ENCODE data around the gene BPIFB2. TPM values are rescaled to one million over a fixed set of nuclear protein-coding genes. Genes with fewer than 3 reads are reported as not detected.

Gene BPIFB2
- total RNA-seq, 1 experiment from 2014 or later: not detected

DNA sequence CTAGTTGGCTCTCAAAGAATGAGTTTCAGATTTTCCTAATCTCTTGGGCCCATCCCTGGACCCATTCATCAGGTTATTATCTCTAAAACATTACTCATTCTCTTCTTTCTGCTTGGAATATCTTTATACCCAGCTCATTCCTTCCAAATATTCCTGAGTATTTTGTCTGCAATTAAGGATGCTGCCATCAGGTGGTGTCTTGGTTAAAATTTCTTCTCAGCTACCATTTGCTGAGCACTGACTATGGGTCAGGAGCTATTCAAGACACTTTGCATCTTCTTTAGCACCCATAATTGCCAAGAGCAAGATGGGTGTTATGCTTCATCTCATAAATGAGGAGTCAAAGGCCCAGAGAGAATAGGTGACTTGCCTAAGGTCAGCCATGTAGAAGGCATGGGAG, 11.7 kb upstream of the BPIFB2 start:
- DNase-seq (ENCODE audit: low read depth, low spot score): peak; percentile 43
- in situ Hi-C loops (cut with HindIII; ENCODE audit: low pct_unique_long_range_greater_than_20kb, low sequenced_read_pairs): no loop called here

DNA sequence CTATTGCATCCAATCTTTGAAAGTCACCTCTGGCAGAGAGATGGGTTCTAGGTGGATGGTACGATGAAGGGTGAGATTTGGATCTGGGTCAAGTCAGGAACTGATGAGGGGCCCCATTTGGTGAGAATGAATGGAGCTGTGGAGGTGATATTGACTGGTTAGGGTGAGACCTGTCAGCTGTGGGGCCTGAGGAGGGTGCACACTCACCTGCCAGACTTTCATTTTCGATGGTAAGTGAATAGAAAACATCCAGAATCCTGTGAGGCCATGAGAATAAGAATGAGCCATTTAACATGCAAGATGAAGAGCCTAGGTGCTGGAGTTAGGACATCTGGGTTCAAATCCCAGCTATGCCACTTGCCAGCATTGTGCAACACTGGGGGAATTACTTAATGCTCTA, 10.1 kb upstream of the BPIFB2 start:
- in situ Hi-C loops (cut with HindIII; ENCODE audit: low pct_unique_long_range_greater_than_20kb, low sequenced_read_pairs): no loop called here

DNA sequence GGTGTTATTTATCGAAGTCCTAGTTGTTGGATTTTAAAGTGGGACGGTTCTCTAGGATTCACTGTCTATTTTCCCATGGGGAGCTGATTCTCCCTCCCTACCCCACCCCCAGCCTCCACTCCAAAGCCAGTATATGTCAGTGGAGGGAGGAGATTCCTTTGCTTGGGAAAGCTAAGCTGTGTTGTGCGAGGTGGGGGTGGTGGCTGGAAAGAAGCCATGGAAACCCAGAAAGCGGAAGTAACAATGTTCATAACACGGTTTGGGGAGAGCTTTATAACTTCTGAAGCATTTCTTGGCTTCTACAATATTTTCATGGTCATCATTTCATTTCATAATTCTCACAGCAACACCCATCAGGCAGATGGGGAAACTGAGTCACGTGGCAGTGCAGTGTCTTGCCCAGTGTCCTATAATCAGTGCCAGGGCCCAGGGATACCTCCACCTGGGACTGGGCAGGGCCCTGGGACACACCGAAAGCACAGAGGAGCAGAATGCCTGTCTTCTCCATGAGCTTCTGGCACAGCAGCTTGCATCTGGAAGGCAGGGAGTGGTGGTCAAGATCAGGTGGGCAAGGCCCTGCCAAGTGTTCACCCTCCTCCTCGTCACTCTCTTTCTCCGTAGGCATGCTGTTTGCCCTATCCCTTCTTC, 7.8 kb upstream of the BPIFB2 start:
- no peak for DNase-seq (ENCODE audit: low read depth, low spot score)
- in situ Hi-C loops (cut with HindIII; ENCODE audit: low pct_unique_long_range_greater_than_20kb, low sequenced_read_pairs): no loop called here

More for the DNA sequence above, 10.1 kb upstream of the BPIFB2 start:
- DNase-seq (ENCODE audit: low read depth, low spot score): no peak

DNA sequence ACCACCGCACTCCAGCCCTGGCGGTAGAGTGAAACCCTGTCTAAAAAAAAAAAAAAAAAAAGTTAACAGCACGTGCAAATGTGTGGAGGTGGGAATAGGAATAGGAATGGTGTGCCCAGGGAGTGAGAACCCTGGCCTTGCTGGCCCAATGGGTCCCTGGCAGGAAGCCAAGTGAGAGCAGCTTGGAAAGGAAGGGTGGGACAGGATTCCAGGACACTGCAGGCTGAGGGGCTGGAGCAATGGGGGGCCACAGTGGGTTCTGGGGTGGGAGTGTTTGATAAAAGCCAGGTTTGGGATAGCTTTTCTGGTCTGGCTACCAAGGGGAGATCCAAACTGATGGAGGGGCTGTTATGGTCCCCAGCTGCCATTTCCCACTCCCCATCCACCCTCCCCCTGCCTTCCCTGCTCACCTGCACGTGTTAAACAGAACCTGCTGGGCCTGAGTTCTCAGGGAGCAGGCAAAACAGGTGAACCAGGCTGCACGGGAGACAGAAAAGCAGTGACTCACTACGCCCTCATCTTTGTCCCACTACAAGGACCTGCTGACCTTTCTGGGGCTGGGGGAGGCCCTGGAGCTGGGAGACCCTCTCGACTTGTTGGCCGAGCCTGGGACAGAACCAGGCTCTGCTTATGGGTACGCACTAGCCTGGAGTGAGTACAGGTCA, 6.6 kb upstream of the BPIFB2 start:
- DNase-seq (ENCODE audit: low read depth, low spot score): no peak
- in situ Hi-C loops (cut with HindIII; ENCODE audit: low pct_unique_long_range_greater_than_20kb, low sequenced_read_pairs): no loop called here

DNA sequence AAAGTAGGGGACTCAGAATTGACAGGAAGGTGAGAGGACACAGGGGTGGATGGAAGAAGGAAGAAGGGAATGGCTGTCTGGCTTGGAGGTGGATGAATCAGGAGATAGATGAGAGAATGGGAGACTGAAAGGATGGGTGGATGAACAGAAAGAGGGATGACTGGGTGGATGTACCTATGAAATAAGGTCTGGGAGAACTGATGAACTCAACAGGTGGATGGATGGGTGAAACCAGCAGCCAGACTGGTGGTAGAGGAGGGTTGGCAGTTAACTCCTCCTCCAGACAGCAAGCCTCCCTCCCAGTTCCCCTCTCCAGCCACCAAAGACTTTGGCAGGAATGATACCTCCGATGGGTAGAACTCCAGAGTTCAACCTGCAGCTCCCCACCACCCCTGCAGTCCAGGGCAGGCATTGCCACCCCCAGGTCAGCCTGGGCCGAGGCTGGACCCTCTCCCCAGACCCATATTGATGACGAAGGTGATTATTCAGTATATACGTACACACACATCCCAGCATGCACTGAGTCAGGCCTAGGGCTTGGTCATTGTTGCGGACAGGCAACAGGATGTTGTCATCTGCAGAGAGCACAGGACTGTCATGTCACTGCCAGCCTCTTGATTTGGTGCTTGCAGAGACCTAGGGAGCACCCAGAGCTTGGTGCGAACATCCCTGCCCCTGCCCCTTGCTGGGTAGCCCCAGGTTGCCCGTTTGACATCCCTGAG, 5.3 kb upstream of the BPIFB2 start:
- in situ Hi-C loops (cut with HindIII; ENCODE audit: low pct_unique_long_range_greater_than_20kb, low sequenced_read_pairs): no loop called here
- no peak for DNase-seq (ENCODE audit: low read depth, low spot score)

DNA sequence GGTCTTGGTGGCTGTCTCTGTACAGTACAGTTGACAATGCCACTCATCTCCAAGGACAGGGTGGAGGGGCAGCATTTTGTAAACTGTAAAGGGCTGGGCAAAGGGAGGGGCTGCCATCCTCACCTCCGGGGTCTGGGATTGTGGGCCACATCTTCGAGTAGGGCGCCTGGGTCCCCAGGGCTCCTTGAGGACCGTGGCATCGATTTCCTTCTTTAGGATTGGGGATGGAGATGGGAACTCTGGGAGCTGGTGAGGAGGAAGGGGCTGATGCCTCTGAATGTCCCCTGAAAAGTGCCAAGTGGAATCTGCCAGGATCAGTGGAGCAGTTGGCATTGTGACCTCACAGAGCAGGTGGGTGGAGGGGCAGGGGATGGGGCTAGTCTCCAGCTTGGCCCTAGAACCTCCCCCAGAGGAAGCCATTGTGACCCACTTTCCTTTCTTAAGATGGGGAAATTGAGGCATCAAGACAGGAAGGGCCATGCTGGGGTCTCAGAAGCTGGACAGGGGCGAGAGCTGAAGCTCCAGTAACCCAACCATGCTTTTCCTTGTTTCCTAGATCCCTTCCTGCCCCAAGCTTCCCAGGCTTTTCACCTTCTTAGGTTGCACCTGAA, 3.3 kb upstream of the BPIFB2 start, which contains the start of gene SUN5:
Gene SUN5 (minus strand): TSS at position 293 of the 611 bp plus-strand sequence. CDS start 93 bp downstream, at position 200.
- DNase-seq (ENCODE audit: low read depth, low spot score): no peak
- in situ Hi-C loops (cut with HindIII; ENCODE audit: low pct_unique_long_range_greater_than_20kb, low sequenced_read_pairs): no loop called here

DNA sequence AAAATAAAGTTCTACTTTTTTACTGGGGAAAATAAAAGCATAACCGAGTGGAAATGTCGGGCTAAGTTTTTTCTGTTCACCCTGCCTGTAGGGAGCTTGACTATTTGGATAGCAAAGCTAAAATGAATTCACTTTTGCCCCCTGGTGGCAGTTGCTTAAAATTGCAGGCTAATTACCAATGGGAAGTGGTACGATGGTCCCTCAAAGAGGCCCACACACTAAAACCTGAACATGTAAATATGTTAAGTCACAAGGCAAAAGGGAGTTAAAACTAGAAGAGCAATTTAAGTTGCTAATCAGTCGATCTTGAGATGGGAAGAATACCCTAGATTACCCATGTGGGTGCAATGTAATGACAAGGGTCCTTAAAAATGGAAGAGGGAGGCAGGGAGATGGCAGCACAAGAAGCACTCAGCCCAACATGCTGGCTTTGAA, 2.4 kb upstream of the BPIFB2 start:
- peak; percentile 54 for DNase-seq (ENCODE audit: low read depth, low spot score)
- in situ Hi-C loops (cut with HindIII; ENCODE audit: low pct_unique_long_range_greater_than_20kb, low sequenced_read_pairs): no loop called here

DNA sequence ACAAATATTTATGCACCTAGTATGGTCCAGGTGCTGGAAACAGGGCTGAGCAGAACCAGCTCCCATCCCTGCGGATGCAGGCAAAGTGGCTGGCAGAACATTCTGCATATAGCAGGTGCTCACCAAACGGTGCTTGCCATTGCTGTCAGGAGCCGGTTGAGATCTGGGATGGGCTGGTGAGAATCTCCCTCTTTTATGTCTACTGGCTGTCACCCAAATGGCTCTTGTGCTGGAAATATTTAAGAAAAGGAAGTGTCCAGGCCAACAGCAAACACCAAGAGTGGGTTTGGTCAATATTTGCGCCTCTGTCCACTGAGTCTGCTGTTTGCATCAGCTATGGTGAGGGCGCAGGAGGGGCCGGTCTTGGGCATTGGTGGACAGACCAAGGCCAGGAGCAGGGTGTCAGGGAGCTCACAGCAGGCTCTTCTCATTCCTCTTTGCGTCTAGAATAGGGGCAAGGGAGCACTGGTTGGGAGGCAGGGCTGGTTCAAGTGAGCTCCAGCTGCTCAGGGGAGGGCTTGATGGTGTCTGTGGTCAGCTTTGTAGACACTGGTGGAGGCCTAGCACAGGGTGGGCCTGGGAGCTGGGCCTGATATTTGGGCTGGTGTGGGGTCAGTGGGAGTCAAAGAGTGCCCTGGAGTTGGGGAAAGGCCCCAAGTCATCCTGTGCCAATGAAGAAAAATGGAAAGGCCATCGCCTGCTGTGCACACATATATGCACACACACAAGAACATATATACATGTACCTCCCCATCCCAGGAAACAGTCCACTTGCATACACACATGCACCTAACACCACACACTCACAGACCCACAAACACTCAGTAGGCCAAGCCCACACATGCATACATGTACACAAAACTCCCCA, 1.4 kb upstream of the BPIFB2 start:
- in situ Hi-C loops (cut with HindIII; ENCODE audit: low pct_unique_long_range_greater_than_20kb, low sequenced_read_pairs): no loop called here
- no peak for DNase-seq (ENCODE audit: low read depth, low spot score)

DNA sequence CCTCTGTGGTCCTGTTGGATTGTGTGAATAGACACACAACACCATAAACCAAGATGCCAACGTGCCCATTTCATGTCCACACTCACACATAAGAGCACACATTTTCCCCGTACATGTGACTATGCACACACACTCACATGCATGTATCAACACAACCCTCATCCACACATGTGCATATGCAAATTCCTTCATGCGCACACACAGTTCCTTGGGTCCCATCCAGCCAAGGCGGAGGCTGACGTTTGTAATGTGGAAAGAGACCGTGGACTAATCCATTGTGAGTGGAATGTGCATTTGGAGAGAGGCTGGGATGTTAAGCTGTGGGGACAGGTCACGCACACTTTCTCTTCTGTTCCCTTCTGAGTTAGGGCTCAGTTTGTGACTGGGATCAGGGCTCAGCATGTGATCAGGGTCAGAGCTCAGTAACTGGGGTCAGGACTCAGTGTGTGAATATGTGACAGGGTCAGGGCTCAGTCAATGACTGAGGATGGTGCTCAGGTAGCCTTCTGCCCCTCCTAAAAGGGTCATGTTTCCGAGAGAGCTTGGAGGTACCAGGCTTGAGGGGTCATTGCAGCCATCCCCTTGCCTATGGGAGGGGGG, 628 bp upstream of the BPIFB2 start:
- in situ Hi-C loops (cut with HindIII; ENCODE audit: low pct_unique_long_range_greater_than_20kb, low sequenced_read_pairs): no loop called here
- no peak for DNase-seq (ENCODE audit: low read depth, low spot score)

DNA sequence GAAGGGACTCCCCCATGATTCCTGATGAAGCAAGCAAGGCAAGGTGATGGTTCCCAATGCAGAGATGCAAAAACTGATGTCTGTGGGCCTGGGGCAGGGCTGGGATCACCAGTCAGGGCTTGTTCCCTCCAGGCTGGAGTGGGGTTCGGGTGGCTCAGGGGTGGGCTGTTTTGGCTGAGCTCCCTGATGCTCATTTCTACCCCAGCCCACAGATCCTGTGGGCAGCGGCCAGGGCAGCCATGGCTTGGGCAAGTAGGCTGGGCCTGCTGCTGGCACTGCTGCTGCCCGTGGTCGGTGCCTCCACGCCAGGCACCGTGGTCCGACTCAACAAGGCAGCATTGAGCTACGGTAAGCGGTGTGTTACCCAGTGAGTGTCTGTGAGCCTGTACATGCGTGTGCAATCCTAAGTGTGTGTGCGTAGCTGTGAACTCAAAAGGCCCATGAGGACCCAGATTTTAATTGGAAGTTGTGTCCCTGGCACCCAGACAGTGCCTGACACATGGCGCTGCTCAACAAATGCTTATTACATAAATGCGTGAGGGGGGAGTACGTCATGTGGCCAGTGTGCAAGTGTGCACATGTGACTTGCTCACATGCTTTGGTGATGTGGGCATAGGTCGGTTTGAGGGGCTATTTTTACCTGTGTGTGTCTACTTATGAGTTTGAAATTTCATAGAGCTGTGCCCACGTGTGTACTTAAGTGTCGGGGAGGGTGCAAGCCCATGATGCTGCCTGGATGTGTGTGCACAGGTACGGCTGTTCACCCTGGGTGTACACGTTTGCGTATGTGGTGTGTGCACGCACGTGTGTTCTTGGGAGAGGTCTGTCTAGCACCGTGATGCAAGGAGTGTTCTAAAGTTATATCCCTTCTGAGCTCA, 1.1 kb downstream of the BPIFB2 start:
- no peak for DNase-seq (ENCODE audit: low read depth, low spot score)
- in situ Hi-C loops (cut with HindIII; ENCODE audit: low pct_unique_long_range_greater_than_20kb, low sequenced_read_pairs): no loop called here

DNA sequence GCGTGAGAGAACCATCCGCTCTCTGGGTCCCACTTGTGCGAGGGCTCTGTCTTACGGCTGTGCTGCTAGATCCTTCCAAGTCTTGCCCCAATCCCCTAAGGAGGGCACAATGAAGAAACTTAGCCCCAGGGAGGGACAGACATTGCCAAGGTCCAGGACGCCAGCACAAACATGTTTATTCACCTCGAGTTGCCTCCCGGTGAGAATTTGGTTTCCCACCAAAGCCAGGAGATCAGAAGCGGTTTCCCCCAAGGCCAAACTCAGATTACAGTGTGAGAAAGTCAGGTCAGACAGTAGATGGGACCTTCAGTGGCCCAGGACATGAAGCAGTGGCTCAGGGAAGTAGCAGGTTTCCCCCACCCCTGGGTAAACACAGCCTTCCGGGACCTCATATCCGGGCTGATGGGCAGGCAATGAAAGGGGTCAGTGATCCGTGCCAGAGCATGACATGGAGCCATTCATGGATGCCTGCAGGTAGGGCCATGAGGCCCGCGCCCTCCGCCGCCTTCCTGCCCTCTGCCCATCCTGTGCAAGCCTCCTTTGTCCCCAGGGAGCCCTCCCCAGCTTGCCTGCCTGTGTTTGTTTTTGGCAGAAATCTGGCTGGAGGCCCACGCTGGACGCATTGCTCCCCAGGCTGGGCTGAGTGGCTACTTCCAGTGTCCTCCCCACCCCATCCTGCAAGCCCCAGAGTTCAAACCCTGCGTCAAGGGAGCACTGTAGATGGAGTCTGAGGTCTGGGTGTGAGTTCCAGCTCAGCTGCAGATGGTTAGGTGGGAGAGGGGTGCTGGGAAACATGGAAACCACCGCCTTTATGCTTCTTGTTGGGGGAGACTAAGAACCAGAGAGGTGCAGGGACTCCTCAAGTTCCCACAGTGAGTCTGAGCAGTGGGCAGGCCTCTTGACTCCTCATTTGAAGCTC, 2.0 kb downstream of the BPIFB2 start:
- in situ Hi-C loops (cut with HindIII; ENCODE audit: low pct_unique_long_range_greater_than_20kb, low sequenced_read_pairs): no loop called here
- DNase-seq (ENCODE audit: low read depth, low spot score): peak; percentile 48

DNA sequence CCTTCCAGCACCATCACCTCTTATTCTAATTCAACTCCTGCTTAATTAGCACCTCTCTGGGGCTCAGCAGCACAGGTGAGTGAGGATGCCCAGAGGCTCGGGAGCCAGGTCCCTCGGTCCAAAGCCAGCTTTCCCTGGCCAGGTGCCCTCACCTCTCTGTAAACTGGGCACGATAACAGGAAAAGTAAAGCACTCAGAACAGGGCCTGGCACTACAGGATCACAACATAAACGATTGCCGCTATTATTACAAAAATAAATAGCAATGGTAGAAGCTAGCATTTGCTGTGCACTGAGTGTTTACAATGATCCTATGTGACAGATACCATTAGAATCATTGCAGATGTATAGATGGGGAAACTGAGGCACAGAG, 2.6 kb downstream of the BPIFB2 start:
- no peak for DNase-seq (ENCODE audit: low read depth, low spot score)
- in situ Hi-C loops (cut with HindIII; ENCODE audit: low pct_unique_long_range_greater_than_20kb, low sequenced_read_pairs): no loop called here

DNA sequence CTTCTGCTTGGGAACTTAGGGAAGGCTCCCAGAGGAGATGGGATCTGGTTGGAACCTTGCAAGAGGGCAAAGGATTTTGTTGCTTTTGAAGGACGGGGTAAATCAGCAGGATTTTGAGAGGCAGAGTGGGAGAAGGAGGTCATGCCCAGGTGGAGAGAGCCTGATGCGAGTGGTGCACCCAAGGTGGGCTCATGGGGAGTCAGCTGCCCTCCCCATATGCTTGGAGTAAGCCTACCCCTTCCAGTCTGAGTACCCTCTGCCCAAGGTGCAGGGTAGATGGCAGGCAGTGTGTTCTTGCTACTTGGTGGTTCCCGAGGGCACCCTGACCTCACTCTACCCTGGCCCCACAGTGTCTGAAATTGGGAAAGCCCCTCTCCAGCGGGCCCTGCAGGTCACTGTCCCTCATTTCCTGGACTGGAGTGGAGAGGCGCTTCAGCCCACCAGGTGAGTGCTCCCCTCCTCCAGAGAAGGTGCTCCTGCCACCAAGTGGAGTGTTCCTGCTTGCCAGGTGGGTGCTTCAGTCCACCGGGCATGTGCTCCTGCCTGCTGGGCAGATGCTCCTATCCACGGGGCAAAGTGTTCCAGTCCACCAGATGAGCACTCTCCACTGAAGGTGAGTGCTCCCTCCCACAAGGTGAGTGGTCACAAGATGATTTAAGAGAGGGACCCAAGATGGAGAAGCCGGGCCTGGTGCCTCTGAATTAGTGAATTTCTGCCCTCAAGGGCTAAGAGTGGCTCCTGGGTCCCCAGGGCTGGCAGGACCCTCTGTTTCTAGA, 3.4 kb downstream of the BPIFB2 start:
- DNase-seq (ENCODE audit: low read depth, low spot score): no peak
- in situ Hi-C loops (cut with HindIII; ENCODE audit: low pct_unique_long_range_greater_than_20kb, low sequenced_read_pairs): no loop called here

DNA sequence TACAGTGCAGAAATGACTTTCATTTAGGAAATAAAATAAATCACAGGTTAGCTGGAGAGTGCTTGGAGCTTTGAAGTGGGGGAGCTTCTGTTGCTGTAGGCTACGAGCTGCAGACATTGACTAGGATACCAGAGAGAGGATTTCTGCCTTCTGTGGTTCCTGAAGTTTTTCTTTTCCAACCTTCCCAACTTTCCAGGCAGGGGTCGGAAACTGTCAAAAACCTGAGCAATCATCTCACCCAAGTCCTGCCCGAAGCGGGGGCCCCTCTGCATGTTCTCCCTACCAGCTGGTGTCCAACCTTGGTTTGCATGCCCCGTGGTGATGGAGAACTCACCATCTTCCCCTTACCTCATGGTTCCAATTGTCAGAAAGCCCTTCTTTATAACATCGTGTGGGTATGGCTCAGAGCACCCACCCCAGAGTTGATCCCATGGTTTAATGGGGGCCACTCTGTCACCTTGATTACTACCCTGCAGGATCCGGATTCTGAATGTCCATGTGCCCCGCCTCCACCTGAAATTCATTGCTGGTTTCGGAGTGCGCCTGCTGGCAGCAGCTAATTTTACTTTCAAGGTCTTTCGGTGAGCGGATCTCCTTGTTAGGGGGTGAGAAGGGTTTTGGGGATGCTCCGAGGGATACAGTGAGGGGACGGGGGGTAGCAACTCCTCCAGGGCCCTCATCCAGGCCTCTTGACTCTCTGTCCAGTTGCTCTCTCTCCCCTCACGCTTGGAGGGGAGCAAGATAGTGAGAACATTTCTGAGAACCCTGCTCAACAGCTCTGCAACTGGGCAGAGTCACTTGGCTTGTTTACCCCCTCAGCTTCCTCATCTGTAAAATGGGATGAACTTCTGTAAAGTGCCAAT, 5.1 kb downstream of the BPIFB2 start:
- in situ Hi-C loops (cut with HindIII; ENCODE audit: low pct_unique_long_range_greater_than_20kb, low sequenced_read_pairs): no loop called here
- no peak for DNase-seq (ENCODE audit: low read depth, low spot score)
